Sigmoid colon (tissue), 7 donors: ENCODE measurements around the gene UBA6. TPM values are rescaled to one million over a fixed set of nuclear protein-coding genes. Genes with fewer than 3 reads are reported as not detected.
"Not testable (repeated sequence)": the region's sequence is repeated elsewhere in the genome, so short reads cannot be mapped to it uniquely, and the experiment has no call there.

Source experiments
- DNase-seq: peaks from one replicate; pipeline ENCODE4 v3.0.0-alpha.2; 2019
- H3K27ac ChIP-seq, 4 donors: fragments of 200-600 bp; sonication (generic); one replicate each; pipeline ENCODE4 v1.5.1; 2016 to 2019; ENCODE audit warnings: mild to moderate bottlenecking in 1 of 4
- H3K27me3 ChIP-seq, 3 donors: fragments of 200-600 bp; sonication (generic); one replicate each; pipeline ENCODE4 v1.5.1; 2019; ENCODE audit warnings: mild to moderate bottlenecking in 1 of 3
- H3K36me3 ChIP-seq, 4 donors: fragments of 200-600 bp; sonication (generic); one replicate each; pipeline ENCODE4 v1.5.1; 2016 to 2019
- H3K4me1 ChIP-seq, 4 donors: fragments of 200-600 bp; sonication (generic); one replicate each; pipeline ENCODE4 v1.5.1; 2017 to 2019
- H3K4me3 ChIP-seq, 4 donors: fragments of 200-600 bp; sonication (generic); one replicate each; pipeline ENCODE4 v1.5.1; 2017 to 2019; ENCODE audit warnings: mild to moderate bottlenecking in 2 of 4, moderate library complexity in 1 of 4
- H3K9me3 ChIP-seq, 4 donors: fragments of 200-600 bp in 3 of 4; sonication (generic) in 3 of 4; one replicate each; pipeline versions ENCODE4 v1.5.1 to v1.6.1; 2013 to 2019
- EP300 ChIP-seq, 4 donors: sonication (generic); formaldehyde crosslinking; IDR thresholded peaks; one replicate each; pipeline ENCODE4 v1.6.1; 2017; ENCODE audit warnings: antibody characterized with exemption in 4 of 4
- POLR2A ChIP-seq, 2 donors: fragments of 450-650 bp; IDR thresholded peaks; one replicate each; pipeline ENCODE4 v1.6.1; 2016; ENCODE audit warnings: antibody characterized with exemption in 2 of 2, mild to moderate bottlenecking in 2 of 2, moderate library complexity in 2 of 2
- POLR2AphosphoS5 ChIP-seq, 4 donors: sonication (generic); formaldehyde crosslinking; IDR thresholded peaks; one replicate each; pipeline ENCODE4 v1.6.1; 2017; ENCODE audit warnings: antibody characterized with exemption in 4 of 4
- WGBS, 2 donors: extraction: QIAGEN DNeasy Blood & Tissue Kit; methylation state at CpG; one replicate each; pipeline ENCODE4 v1.1.7; 2013; 5-methylcytosine and 5-hydroxymethylcytosine counted together
- intact Hi-C: fragments of 100-400 bp; cut with DNase I; formaldehyde crosslinking; loops from one replicate; pipeline ENCODE4 v1.15.1; 2023
- polyA plus RNA-seq, 3 donors: library from polyadenylated mRNA; stranded (reverse); fragments of 200-250 nt; gene quantifications; one replicate each; pipeline ENCODE4 v1.2.3, GENCODE V29; 2013
- total RNA-seq, 4 donors: library from RNA; depleted of rRNA; stranded (reverse); fragments of >200 nt; gene quantifications; one replicate each; pipeline ENCODE4 v1.1.0, GENCODE V29; 2016
- TF ChIP-seq, protein P1 (sequence below), 4 experiments: fragments of 450-650 bp in 3 of 4; fragments of 200-600 bp in 1 of 4; IDR thresholded peaks; one replicate each; pipeline ENCODE4 v1.5.1; 2016 to 2019; ENCODE audit warnings: antibody characterized with exemption in 4 of 4, mild to moderate bottlenecking in 3 of 4, moderate library complexity in 2 of 4
- donor health status: healthy with polysubstance abuse.
- donor health status: Bipolar disorder and iron deficiency.
- donor health status: healthy.

UBA6 gene
- total and polyA plus RNA-seq, 7 donors = 4.2 to 85.0 (median 22.8) TPM

- Histone ChIP-seq H3K27ac (no peak overlapping the region), H3K9me3 (no peaks in the 10 kb centered on the region), H3K4me3 (no peak overlapping the region), H3K4me1 (no peaks in the 10 kb centered on the region), H3K27me3 (no peaks in the 10 kb centered on the region), H3K36me3 (no peaks in the 10 kb centered on the region)
- WGBS, 2 donors = 66 to 81% methylated on average over 4 of the region's 4 CpGs
- TF ChIP-seq POLR2AphosphoS5 (IDR thresholded peaks at IDR 0.05) (no peak), EP300 (IDR thresholded peaks at IDR 0.05) (no peak), POLR2A (IDR thresholded peaks at IDR 0.05) (no peak)
- TF ChIP-seq, protein P1, sequence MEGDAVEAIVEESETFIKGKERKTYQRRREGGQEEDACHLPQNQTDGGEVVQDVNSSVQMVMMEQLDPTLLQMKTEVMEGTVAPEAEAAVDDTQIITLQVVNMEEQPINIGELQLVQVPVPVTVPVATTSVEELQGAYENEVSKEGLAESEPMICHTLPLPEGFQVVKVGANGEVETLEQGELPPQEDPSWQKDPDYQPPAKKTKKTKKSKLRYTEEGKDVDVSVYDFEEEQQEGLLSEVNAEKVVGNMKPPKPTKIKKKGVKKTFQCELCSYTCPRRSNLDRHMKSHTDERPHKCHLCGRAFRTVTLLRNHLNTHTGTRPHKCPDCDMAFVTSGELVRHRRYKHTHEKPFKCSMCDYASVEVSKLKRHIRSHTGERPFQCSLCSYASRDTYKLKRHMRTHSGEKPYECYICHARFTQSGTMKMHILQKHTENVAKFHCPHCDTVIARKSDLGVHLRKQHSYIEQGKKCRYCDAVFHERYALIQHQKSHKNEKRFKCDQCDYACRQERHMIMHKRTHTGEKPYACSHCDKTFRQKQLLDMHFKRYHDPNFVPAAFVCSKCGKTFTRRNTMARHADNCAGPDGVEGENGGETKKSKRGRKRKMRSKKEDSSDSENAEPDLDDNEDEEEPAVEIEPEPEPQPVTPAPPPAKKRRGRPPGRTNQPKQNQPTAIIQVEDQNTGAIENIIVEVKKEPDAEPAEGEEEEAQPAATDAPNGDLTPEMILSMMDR (IDR thresholded peaks at IDR 0.05) = no peak
- no peak for DNase-seq
- intact Hi-C loops = loop anchor here (10.0 kb wide), 1 partner anchor 430 kb away; no protein-coding TSS in a partner anchor
These were observed 43.8 kb upstream of the UBA6 start for GRCh38 chr4:67744561-67745283.

DNA sequence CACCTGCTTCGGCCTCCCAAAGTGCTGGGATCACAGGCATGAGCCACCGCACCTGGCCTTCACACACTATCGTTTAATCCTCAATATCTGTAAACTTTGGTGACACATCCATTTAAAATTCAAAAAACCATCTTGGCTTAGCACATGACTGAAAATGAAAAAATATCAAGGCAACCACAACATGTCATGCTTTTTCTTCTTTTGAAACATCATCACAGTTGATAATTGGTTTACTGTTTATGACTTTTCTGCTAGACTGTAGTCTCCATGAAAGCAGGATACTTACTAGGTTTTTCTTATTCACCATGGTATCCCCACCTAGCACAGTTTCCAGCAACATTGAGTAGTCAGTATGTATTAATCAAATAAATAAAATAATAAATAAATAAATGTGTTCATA lies 42.2 kb upstream of the UBA6 start:
- Histone ChIP-seq H3K27me3 (no peaks in the 10 kb centered on the region), H3K4me1 (no peaks in the 10 kb centered on the region), H3K4me3 (no peak overlapping the region), H3K27ac (no peak overlapping the region), H3K9me3 (no peaks in the 10 kb centered on the region), H3K36me3 (no peaks in the 10 kb centered on the region)
- WGBS, 2 donors = 93 to 94% methylated on average over 3 of the region's 3 CpGs
- TF ChIP-seq EP300 (IDR thresholded peaks at IDR 0.05) = no peak
- no peak for TF ChIP-seq POLR2AphosphoS5 (IDR thresholded peaks at IDR 0.05)
- no peak for TF ChIP-seq POLR2A (IDR thresholded peaks at IDR 0.05)
- TF ChIP-seq, protein P1 (IDR thresholded peaks at IDR 0.05) = no peak
- DNase-seq = no peak
- intact Hi-C loops = loop anchor here (10.0 kb wide), 1 partner anchor 432 kb away; no protein-coding TSS in a partner anchor

DNA sequence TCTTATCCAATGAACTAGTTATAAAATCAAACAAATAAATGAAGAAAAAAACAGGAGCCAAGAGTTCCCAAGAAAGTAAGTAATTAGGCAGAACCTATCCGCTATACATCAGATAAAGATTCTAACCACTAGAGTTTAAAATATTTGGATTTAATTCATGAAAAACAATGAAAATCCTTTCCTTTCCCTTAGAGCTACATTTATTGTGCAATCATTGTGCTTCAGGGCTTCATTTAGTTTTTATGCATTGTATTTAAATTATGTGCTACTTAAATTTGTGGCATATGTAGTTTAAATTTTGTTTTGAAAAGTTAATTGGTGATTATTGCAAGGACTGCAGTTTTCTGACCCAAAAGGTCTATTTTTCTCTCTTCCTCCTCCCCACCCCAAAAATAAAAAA lies 35.3 kb upstream of the UBA6 start:
- intact Hi-C loops = no loop called here
- Histone ChIP-seq H3K4me1 (no peaks in the 10 kb centered on the region), H3K36me3 (peaks cover 0 to 4% (median 0%) of the 10 kb centered on the region in 4 donors), H3K27ac (no peak overlapping the region), H3K4me3 (no peak overlapping the region), H3K9me3 (no peaks in the 10 kb centered on the region), H3K27me3 (no peaks in the 10 kb centered on the region)
- WGBS, 2 donors = 94 to 96% methylated on average over 1 of the region's 1 CpG
- TF ChIP-seq EP300 (IDR thresholded peaks at IDR 0.05) (no peak), POLR2A (IDR thresholded peaks at IDR 0.05) (no peak), POLR2AphosphoS5 (IDR thresholded peaks at IDR 0.05) (no peak)
- TF ChIP-seq, protein P1 (IDR thresholded peaks at IDR 0.05) = no peak
- no peak for DNase-seq

DNA sequence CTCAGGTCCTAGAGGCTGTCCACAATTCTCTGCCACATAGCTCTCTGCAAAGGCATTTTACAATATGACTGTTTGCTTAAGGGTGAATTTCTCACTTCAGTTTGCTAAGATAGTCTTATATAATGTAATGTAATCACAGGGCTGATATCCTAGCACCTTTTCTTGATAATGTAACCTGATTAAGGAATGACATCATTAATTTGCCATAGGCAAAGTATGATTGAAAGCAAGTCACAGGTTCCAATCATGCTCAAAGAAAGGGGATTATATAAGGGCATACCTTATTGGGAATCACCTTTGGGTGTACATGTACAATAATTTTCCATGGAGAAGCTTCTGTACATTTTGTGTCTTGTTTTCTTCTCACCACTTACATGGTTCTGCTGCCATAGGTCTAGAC lies 34.4 kb upstream of the UBA6 start:
- TF ChIP-seq POLR2A (IDR thresholded peaks at IDR 0.05) (no peak), POLR2AphosphoS5 (IDR thresholded peaks at IDR 0.05) (no peak), EP300 (IDR thresholded peaks at IDR 0.05) (no peak)
- TF ChIP-seq, protein P1 (IDR thresholded peaks at IDR 0.05) = no peak
- H3K4me3 ChIP-seq = no peak overlapping the region
- H3K27ac ChIP-seq = no peak overlapping the region
- no peak for DNase-seq
- no peaks in the 10 kb centered on the region for H3K27me3 ChIP-seq
- no peaks in the 10 kb centered on the region for H3K9me3 ChIP-seq
- peaks cover 0 to 4% (median 0%) of the 10 kb centered on the region in 4 donors for H3K36me3 ChIP-seq
- intact Hi-C loops = no loop called here
- no peaks in the 10 kb centered on the region for H3K4me1 ChIP-seq

DNA sequence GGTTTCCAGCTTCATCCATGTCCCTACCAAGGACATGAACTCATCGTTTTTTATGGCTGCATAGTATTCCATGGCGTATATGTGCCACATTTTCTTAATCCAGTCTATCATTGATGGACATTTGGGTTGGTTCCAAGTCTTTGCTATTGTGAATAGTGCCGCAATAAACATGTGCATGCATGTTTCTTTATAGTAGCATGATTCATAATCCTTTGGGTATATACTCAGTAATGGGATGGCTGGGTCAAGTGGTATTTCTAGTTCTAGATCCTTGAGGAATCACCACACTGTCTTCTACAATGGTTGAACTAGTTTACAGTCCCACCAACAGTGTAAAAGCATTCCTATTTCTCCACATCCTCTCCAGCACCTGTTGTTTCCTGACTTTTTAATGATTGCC lies 29.6 kb upstream of the UBA6 start:
- intact Hi-C loops, H3K36me3 ChIP-seq, H3K27me3 ChIP-seq, H3K4me1 ChIP-seq, H3K27ac ChIP-seq, DNase-seq, H3K9me3 ChIP-seq, H3K4me3 ChIP-seq: not testable (repeated sequence)
- WGBS, 2 donors = 91 to 93% methylated on average over 3 of the region's 3 CpGs
